Head of caudate nucleus (tissue), 42 donors: ENCODE results near the gene KCNAB1.
A peak's percentile ranks its signal among the peaks of the same experiment; 100 is the strongest.
"Not testable (repeated sequence)": the region's sequence is repeated elsewhere in the genome, so short reads cannot be mapped to it uniquely, and the experiment has no call there.

Experiments used
- DNase-seq, 42 donors: peaks; one replicate each; pipeline versions ENCODE4 v3.0.0 to v3.0.0-alpha.2; 2020 to 2021; ENCODE audit warnings: mixed read lengths in 7 of 42
- intact Hi-C: fragments of 100-400 bp; cut with DNase I; formaldehyde crosslinking; loops from one replicate; pipeline ENCODE4 v1.15.0; 2022

The KCNAB1 gene

DNA sequence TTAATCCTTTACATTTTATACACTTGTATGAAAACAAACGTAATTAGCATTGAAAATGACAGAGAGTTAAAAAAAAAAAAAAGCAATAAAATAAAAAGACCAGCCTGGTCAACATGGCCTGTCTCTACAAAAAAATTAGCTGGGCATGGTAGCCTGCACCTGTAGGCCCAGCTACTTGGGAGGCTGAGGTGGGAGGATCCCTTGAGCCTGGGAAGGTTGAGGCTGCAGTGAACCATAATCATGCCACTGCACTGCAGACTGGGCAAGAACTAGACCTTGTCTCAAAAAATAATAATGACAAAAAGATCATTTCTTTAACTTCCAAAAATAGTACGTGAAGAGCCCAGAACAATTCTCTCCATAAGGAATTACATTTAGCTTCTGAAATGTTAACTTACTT, 432.6 kb downstream of the KCNAB1 start:
- DNase-seq = no peak
- intact Hi-C loops = loop anchor here (10.0 kb wide), 1 partner anchor 582 kb away; no protein-coding TSS in a partner anchor

- no peak for DNase-seq
- intact Hi-C loops = loop anchor here (2.0 to 10.0 kb wide), 2 partner anchors 121 to 581 kb away; partner anchors contain the start of gene TIPARP
Observed at GRCh38 chr3:156553705-156554356, 433.5 kb downstream of the KCNAB1 start.

DNA sequence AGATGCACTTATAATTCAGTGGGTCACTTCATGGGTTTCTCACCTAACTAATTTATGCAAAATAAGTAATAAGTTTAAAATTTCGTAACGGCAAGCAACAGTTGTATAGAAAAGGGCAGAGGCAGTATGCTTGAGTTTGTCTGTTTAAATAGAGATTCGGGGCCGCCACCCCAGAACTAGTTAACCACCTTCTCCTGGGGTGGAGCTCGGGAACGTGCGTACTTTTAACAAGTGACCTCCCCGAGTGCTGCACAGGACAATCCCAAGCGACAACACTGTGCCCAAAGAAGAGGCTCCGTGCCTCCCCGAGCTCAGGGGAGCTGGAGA, 434.1 kb downstream of the KCNAB1 start:
- peak in 4 of 42 donors; percentile 27 to 46 (median 40) for DNase-seq
- intact Hi-C loops = loop anchor here (2.0 to 10.0 kb wide), 2 partner anchors 120 to 580 kb away; partner anchors contain the start of gene TIPARP

DNA sequence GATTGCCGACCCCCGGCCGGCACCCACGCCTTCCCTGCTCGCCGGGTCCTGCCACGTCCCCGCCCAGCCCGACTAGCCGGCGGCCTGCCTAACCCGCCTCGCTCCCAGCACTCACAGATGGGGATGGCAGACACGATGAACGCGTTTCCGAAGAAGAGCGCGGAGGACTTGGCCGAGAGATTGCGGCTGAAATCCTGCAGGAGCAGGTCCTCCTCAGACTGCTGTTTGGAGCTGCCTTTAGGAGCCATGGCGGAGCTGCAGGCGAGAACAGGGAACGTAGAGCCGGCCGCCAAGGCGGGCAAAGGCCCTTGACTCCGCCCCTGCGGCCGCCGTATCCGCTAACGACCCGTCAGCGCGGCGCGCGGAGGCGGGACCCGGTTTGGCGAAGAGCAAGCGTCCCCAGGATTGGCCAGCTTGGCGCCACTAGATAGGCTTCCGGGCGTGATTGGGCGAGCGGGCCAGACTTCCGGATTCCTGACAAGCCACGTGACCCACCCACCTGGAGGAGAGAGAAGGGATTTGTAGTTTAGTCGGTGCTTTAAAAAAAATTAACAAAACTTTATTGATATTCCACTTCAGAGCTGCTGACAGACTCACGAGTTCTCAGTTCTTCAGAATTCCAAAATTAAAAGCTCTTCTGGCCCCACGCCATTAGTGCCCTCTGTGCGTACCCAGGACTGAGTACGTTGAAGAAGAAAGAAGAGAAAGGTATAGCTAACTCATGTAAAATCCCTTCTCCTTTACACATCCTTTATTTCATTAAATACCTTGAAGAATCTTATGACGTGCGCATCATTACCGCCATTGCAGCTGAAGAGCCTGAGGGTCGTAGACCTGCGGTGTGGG, 434.7 kb downstream of the KCNAB1 start, which contains the start of gene SSR3:
SSR3 (minus strand) TSS at position 276 of the 846 bp plus-strand sequence; CDS start at position 248, 28 bp downstream.
- peak; percentile 98 to 100 (median 99) for DNase-seq
- intact Hi-C loops = loop anchor here (2.0 to 10.0 kb wide), 2 partner anchors 120 to 580 kb away; partner anchors contain the start of gene TIPARP

DNA sequence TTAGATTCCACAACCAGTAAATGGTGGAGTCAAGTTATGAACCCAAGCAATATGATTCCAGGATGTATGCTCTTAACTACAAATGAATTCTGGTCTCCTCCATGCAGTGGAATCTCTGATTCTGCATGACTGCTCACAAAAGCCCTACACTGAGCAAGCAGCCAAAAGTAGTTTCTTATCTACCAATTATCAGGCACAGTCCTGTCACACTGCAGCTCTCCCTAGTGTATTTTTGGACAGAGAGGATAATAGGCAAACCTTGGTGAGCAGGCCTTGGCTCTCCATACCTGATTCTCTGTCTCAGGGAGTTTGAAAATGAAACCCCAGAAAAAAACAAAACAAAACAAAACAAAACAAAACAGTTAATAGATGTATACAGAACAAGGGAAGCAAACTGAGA, 438.0 kb downstream of the KCNAB1 start:
- intact Hi-C loops = loop anchor here (10.0 kb wide), 1 partner anchor 576 kb away; no protein-coding TSS in a partner anchor
- DNase-seq = no peak

- intact Hi-C loops = loop anchor here (10.0 kb wide), 1 partner anchor 575 kb away; no protein-coding TSS in a partner anchor
- no peak for DNase-seq
Observed at GRCh38 chr3:156559321-156559720, 438.9 kb downstream of the KCNAB1 start.

- no peak for DNase-seq
- intact Hi-C loops = no loop called here
Observed at GRCh38 chr3:156561533-156561932, 441.2 kb downstream of the KCNAB1 start.

DNA sequence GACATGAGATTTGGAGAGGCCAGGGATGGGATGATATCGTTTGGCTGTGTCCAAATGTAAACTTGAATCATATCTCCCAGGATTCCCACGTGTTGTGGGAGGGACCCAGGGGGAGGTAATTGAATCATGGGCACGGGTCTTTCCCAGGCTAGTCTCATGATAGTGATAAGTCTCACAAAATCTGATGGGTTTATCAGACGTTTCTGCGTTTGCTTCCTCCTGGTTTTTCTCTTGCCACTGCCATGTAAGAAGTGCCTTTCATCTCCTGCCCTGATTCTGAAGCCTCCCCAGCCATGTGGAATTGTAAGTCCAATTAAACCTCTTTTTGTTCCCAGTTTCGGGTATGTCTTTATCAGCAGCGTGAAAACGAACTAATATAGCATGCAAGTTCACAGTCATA, 442.1 kb downstream of the KCNAB1 start:
- DNase-seq, intact Hi-C loops: not testable (repeated sequence)

DNA sequence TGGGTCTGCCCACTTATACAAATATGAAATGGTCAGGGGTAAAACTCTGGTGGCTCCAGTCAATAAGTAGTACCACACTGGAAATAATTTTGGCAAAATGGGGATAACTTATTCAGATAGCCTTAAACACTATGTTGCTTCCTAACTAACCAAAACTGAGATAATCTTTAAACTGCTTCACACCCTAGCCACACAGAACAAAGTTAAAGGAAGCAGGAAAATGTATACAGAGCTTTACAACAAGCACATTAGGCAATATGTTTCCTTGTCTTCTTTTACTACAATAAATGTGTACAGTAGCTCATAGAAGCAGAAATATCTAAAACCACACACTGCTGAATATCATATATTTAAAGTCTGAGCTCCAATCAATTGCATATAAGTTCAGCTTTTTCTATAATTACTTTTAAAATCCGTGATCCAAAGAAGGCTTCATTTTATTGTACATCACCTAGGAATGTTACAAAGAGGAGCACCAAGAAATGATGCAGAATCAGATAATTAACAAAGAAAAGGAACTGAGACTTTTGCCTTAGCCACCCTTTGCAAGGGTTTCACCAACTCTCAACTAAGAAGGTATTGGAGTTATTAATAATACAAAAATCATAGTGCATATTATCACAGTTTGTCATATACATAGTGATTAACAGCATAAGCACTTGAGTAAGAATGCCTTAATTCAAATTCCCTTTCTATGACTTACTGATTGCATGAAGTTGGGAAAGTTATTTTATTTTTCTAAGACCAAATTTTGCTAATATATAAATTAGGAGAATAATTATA, 443.7 kb downstream of the KCNAB1 start:
- DNase-seq = no peak
- intact Hi-C loops = no loop called here

GRCh38 chr3:156569016-156569415, 448.6 kb downstream of the KCNAB1 start:
- DNase-seq, intact Hi-C loops: not testable (repeated sequence)

GRCh38 chr3:156569881-156570280, 449.5 kb downstream of the KCNAB1 start:
- DNase-seq, intact Hi-C loops: not testable (repeated sequence)

DNA sequence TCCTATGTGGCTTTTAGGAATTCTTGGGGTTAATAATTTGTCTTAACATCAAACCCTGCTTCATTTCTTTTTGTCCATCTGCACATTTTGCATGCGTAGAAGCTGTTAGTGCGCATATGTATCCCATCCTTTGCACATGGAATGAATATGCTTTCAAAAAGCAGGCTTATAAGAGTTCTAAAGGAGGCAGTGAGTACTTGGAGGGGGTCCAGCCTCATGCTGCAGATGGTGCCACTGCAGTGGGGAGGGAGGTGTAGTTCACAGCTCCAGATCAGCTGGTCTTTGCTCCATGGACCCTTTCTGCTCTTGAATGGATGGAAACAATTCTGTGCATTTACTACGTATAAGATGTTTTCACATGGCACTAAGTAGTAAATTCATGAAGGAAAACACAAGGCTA, 455.3 kb downstream of the KCNAB1 start:
- peak in 31 of 42 donors; percentile 5 to 65 (median 38) for DNase-seq
- intact Hi-C loops = no loop called here

- intact Hi-C loops = no loop called here
- no peak for DNase-seq
Observed at GRCh38 chr3:156576051-156576450, 455.7 kb downstream of the KCNAB1 start.

GRCh38 chr3:156576651-156577348, 456.4 kb downstream of the KCNAB1 start:
- intact Hi-C loops = no loop called here
- no peak for DNase-seq

DNA sequence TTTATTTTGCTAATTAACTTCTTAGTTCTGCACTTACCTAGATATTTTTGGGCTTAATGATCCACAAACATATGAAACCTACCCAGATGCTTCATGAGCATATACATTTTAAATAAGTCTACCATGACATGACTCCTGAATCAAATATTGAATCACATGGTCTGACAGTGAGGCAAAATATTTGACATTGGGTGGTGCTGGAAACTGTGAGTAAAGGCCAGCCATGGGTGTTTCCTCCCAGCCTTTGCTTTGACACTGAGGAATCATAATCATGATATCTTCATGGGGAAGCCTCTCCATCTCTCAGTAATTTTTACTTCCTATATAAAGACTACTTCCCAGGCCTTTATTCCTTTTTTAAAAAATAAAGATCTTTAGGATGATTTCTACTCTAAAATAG, 457.4 kb downstream of the KCNAB1 start:
- DNase-seq = no peak
- intact Hi-C loops = no loop called here

DNA sequence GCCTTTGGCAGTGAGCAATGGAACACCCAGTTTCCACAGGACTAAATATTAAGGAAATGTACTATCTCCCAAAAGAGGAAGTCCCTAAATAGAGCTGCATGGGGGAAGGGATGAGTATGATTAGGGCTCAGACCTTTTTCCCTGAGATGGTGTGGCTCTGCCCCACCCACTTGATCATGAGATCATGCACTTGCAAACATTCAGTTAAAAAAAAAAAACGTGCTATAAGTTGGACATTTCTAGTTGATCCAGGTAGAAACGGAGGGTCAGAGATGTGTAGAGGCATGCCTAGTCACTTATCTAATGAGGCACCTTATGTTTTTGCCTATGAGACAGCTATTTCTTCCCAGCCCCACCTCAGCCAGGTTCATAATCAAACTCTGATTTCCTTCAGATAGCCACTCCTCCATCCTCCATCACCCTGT, 459.1 kb downstream of the KCNAB1 start:
- DNase-seq = no peak
- intact Hi-C loops = no loop called here

DNA sequence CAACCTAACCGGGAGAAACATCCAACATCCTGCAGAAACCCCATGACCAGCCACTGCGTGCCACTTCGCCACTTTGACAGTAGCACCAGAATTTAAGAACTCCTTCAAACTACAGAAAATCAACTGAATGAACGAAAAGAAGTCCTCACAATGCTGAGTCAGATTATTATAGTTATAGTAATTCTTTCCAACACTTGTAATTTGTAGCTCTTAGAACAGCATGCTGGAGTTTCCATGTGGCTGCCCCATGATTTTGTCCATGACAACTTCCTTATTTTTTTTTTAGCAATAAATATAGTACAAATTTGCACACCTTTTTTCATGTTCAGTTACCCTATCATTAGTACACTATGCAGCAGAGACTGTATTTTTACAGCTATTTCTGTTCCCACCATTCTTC, 460.7 kb downstream of the KCNAB1 start:
- intact Hi-C loops = no loop called here

GRCh38 chr3:156581954-156582353, 461.6 kb downstream of the KCNAB1 start:
- DNase-seq = no peak

More for the DNA sequence above, 460.7 kb downstream of the KCNAB1 start:
- no peak for DNase-seq

More at GRCh38 chr3:156581954-156582353, 461.6 kb downstream of the KCNAB1 start:
- intact Hi-C loops = no loop called here
